Panc1 (cell line): ENCODE results near the gene TEN1. TPM values are rescaled to one million over a fixed set of nuclear protein-coding genes. Genes with fewer than 3 reads are reported as not detected.

Source experiments
- ATAC-seq: fragments of 200-7000 bp; cut with Tn5 transposase; 2 replicates; pipeline ENCODE4 v1.9.1; 2020; ENCODE audit warnings: mild to moderate bottlenecking, moderate library complexity
- BruUV-seq: library from RNA; stranded (reverse); fragments of 400-500 nt; replicated peaks from 2 replicates; lab custom pipeline; 2021; lab: Mats Ljungman, UMichigan
- CTCF ChIA-PET: fragments of 300-600 bp; sonication (Branson Sonifier 250); formaldehyde crosslinking; loops from one replicate; lab custom pipeline; 2022; ENCODE audit warnings: antibody characterized with exemption; lab: Charles Lee
- POLR2A ChIA-PET: fragments of 300-600 bp; sonication (Branson Sonifier 250); formaldehyde crosslinking; loops from one replicate; lab custom pipeline; 2022; ENCODE audit warnings: antibody characterized with exemption; lab: Charles Lee
- DNase-seq: peaks from one replicate; pipeline ENCODE4 v3.0.0-alpha.2; 2010; ENCODE audit warnings: low read depth, low spot score
- H3K27ac ChIP-seq: 2 replicates; pipeline ENCODE4 v1.5.1; 2011; ENCODE audit warnings: mild to moderate bottlenecking, low read length, inconsistent platforms
- H3K27me3 ChIP-seq: fragments of 200-500 bp; sonication (Bioruptor generic); 2 replicates; pipeline ENCODE4 v1.6.0; 2014; ENCODE audit warnings: low read length, inconsistent platforms; ENCODE audit not compliant: control insufficient read depth, insufficient read depth
- H3K36me3 ChIP-seq: fragments of 200-500 bp; sonication (Bioruptor generic); 2 replicates; pipeline ENCODE4 v1.5.1; 2014; ENCODE audit warnings: inconsistent platforms, mild to moderate bottlenecking, low read length, moderate library complexity; ENCODE audit not compliant: control insufficient read depth, insufficient read depth
- H3K4me1 ChIP-seq: 2 replicates; pipeline ENCODE4 v1.5.1; 2011; ENCODE audit warnings: inconsistent platforms, mild to moderate bottlenecking, low read length, moderate library complexity; ENCODE audit not compliant: control insufficient read depth, insufficient read depth
- H3K4me3 ChIP-seq, 2 experiments: 2 replicates each; pipeline ENCODE4 v1.5.1; 2011 to 2012; ENCODE audit warnings: low read depth in 2 of 2, low read length in 2 of 2, mild to moderate bottlenecking in 2 of 2, inconsistent platforms in 1 of 2, moderate library complexity in 1 of 2
- H3K9me3 ChIP-seq: fragments of 200-500 bp; sonication (Bioruptor generic); 2 replicates; pipeline ENCODE4 v1.5.1; 2014; ENCODE audit warnings: low read depth, mild to moderate bottlenecking, inconsistent platforms, low read length, moderate library complexity; ENCODE audit not compliant: control insufficient read depth, insufficient read depth
- POLR2AphosphoS5 ChIP-seq: IDR thresholded peaks from 2 replicates; pipeline ENCODE4 v1.6.1; 2012; ENCODE audit warnings: mild to moderate bottlenecking, low read depth, low read length, moderate library complexity
- REST ChIP-seq, 2 experiments: IDR thresholded peaks; 2 replicates each; pipeline ENCODE4 v1.6.1; 2011 to 2012; ENCODE audit warnings: low read depth in 2 of 2, control low read depth in 1 of 2, low read length in 1 of 2, mild to moderate bottlenecking in 1 of 2, moderate library complexity in 1 of 2; ENCODE audit not compliant: insufficient read depth in 1 of 2
- SIN3A ChIP-seq: IDR thresholded peaks from 2 replicates; pipeline ENCODE4 v1.6.1; 2012; ENCODE audit warnings: low read depth, mild to moderate bottlenecking, low read length, moderate library complexity, borderline replicate concordance; ENCODE audit not compliant: insufficient read depth
- TCF7L2 ChIP-seq: IDR thresholded peaks from 2 replicates; pipeline ENCODE4 v1.6.1; 2011; ENCODE audit warnings: mild to moderate bottlenecking, low read depth, low read length, inconsistent platforms
- in situ Hi-C: cut with HindIII; loops from 2 replicates; pipeline ENCODE4 v1.10.0; 2016; ENCODE audit warnings: low sequenced_read_pairs, low pct_unique_long_range_greater_than_20kb
- intact Hi-C: fragments of 100-400 bp; cut with micrococcal nuclease; formaldehyde crosslinking; loops from one replicate; pipeline ENCODE4 v1.10.0; 2022; ENCODE audit not compliant: unreplicated experiment
- total RNA-seq: library from RNA; stranded (reverse); gene quantifications from one replicate; pipeline ENCODE4 v1.2.1, GENCODE V29; 2021; ENCODE audit not compliant: unreplicated experiment
- TF ChIP-seq, protein P1 (sequence below): fragments of 450-650 bp; IDR thresholded peaks from 2 replicates; pipeline ENCODE4 v1.5.1; 2017; ENCODE audit warnings: mild to moderate bottlenecking

Gene TEN1
- total RNA-seq, 1 experiment from 2014 or later: 41.3 TPM

DNA sequence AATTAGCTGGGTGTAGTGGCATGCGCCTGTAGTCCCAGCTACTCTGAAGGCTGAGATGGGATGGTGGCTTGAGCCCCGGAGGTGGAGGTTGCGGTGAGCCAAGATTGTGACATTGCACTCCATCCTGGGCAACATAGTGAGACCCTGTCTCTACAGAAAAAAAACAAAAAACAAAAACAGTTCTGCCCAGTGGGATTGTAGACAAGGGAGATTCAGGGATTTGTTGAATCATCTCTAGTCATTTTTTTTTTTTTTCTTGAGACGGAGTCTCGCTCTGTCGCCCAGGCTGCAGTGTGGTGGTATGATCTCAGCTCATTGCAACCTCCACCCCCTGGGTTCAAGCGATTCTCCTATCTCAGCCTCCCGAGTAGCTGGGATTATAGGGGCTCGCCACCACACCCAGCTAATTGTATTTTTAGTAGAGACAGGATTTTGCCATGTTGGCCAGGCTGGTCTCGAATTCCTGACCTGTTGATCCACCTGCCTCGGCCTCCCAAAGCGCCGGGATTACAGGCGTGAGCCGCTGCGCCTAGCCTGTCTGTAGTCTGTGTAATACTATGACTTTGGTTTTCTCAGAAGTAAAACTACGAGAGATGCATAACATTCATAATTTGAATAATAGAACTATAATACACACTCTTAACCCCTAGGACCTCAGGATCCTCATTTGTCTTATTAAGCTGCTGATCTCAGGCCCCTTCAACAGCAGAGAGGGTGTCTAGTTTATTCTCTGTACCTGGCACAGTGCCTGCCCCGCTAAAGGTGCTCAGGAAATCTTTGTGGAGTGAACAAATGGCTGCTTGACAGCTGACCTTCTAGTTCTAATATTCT lies 1.4 kb downstream of the TEN1 start:
- Histone ChIP-seq H3K9me3 (no peaks in the 10 kb centered on the region), H3K4me1 (peaks cover 21% of the 10 kb centered on the region), H3K27ac (peak overlapping the region; percentile 94), H3K4me3 (peak overlapping the region; percentile 73 to 82), H3K36me3 (peaks cover 6% of the 10 kb centered on the region; the same call in 1 of the 2 replicates), H3K27me3 (no peaks in the 10 kb centered on the region)
- intact Hi-C loops (no loop called here), in situ Hi-C loops (no loop called here)
- TSS peak; percentile 87 for BruUV-seq
- TF ChIP-seq TCF7L2: no peak
- TF ChIP-seq SIN3A: no peak; the same call in 1 of the 2 replicates
- TF ChIP-seq, protein P1, sequence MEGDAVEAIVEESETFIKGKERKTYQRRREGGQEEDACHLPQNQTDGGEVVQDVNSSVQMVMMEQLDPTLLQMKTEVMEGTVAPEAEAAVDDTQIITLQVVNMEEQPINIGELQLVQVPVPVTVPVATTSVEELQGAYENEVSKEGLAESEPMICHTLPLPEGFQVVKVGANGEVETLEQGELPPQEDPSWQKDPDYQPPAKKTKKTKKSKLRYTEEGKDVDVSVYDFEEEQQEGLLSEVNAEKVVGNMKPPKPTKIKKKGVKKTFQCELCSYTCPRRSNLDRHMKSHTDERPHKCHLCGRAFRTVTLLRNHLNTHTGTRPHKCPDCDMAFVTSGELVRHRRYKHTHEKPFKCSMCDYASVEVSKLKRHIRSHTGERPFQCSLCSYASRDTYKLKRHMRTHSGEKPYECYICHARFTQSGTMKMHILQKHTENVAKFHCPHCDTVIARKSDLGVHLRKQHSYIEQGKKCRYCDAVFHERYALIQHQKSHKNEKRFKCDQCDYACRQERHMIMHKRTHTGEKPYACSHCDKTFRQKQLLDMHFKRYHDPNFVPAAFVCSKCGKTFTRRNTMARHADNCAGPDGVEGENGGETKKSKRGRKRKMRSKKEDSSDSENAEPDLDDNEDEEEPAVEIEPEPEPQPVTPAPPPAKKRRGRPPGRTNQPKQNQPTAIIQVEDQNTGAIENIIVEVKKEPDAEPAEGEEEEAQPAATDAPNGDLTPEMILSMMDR: no peak
- no peak; the same call in 1 of the 2 replicates for TF ChIP-seq POLR2AphosphoS5
- TF ChIP-seq REST (IDR thresholded peaks at IDR 0.05; ENCODE audit: insufficient read depth in 1 of 2, low read depth in 2 of 2, low read length in 1 of 2): no peak
- DNase-seq: no peak
- ChIA-PET CTCF (interaction anchor here (0.7 to 0.9 kb wide), 2 partner anchors 103 to 294 kb away, joined by 5 to 7 read pairs; no protein-coding TSS in a partner anchor), POLR2A (interaction anchor here (0.7 to 1.1 kb wide), 4 partner anchors 14 to 715 kb away, joined by 3 to 6 read pairs (median 4); no protein-coding TSS in a partner anchor)
- ATAC-seq: no peak

DNA sequence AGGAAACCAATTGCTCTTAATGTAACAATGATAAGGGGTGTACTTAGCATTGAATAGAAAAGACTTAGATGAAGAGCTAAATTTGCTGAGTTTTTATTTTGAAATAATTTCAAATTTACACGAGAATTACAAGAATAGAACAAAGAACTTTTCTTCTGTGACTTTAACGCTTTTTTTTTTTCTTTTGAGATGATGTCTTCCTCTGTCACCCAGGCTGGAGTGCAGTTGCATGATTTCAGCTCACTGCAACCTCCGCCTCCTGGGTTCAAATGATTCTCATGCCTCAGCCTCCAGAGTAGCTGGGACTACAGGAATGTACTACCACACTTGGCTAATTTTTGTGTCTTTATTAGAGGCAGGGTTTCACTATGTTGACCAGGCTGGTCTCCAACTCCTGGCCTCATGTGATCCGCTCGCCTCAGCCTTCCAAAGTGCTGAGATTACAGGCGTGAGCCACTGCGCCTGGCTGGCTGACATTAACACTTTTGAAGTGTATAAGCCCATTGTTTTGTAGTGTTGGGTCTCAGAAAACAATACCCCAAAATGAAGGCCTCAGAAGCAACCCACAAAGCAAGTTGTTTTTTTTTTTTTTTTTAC lies 2.1 kb downstream of the TEN1 start:
- DNase-seq: no peak
- ChIA-PET CTCF (interaction anchor here (0.9 kb wide), 1 partner anchor 103 kb away, joined by 7 read pairs; no protein-coding TSS in a partner anchor), POLR2A (interaction anchor here (0.6 to 1.1 kb wide), 3 partner anchors 19 to 313 kb away, joined by 3 to 9 read pairs (median 8); no protein-coding TSS in a partner anchor)
- ATAC-seq: no peak
- Histone ChIP-seq H3K4me1 (peaks cover 18% of the 10 kb centered on the region), H3K27ac (peak overlapping the region; percentile 94; the same call in 1 of the 2 replicates), H3K9me3 (no peaks in the 10 kb centered on the region), H3K27me3 (no peaks in the 10 kb centered on the region), H3K4me3 (peak overlapping the region in 1 of 2 experiments; percentile 73; a peak in 1 of 4 replicates), H3K36me3 (peaks cover 2% of the 10 kb centered on the region; the same call in 1 of the 2 replicates)
- no TSS peak for BruUV-seq
- TF ChIP-seq POLR2AphosphoS5 (no peak), SIN3A (no peak), REST (IDR thresholded peaks at IDR 0.05; ENCODE audit: insufficient read depth in 1 of 2, low read depth in 2 of 2, low read length in 1 of 2) (no peak), TCF7L2 (no peak)
- TF ChIP-seq, protein P1: no peak
- intact Hi-C loops: no loop called here
- in situ Hi-C loops: no loop called here
